Measurements from ENCODE around the gene ZNF804B. TPM values are rescaled to one million over a fixed set of nuclear protein-coding genes. Genes with fewer than 3 reads are reported as not detected.

Gene ZNF804B
- total RNA-seq, 1 donor from 2014 or later, result not detected

GRCh38 chr7:89023206-89023605 is 263.7 kb downstream of the ZNF804B start:
- no peak overlapping the region for H3K4me3 ChIP-seq
- DNase-seq (ENCODE audit: low spot score), result no peak
- no peaks in the 10 kb centered on the region for H3K4me1 ChIP-seq
- H3K4me1 Mint-ChIP-seq, result no peaks in the 10 kb centered on the region
- no peaks in the 10 kb centered on the region for H3K27me3 Mint-ChIP-seq (ENCODE audit: insufficient read depth, low read depth)
- H3F3A ChIP-seq (ENCODE audit: low read depth), result no peaks in the 10 kb centered on the region
- H3K79me2 ChIP-seq (ENCODE audit: low read depth), result no peaks in the 10 kb centered on the region
- no peaks in the 10 kb centered on the region for H3K36me3 ChIP-seq
- no peak overlapping the region for H3K27ac Mint-ChIP-seq
- no peak overlapping the region for H2AFZ ChIP-seq (replicated peaks)
- no peak overlapping the region for H3K9ac ChIP-seq
- no peaks in the 10 kb centered on the region for H3K27me3 ChIP-seq
- H3K36me3 Mint-ChIP-seq, result no peaks in the 10 kb centered on the region
- H3K27ac ChIP-seq, result no peak overlapping the region
- no peaks in the 10 kb centered on the region for H4K20me1 ChIP-seq (ENCODE audit: low read depth)
- no peak overlapping the region for H3K4me3 Mint-ChIP-seq
- H3K9me3 Mint-ChIP-seq, result no peaks in the 10 kb centered on the region
- TF ChIP-seq EZH2 (IDR thresholded peaks at IDR 0.05), result no peak
- no peak for TF ChIP-seq EZH2phosphoT487 (IDR thresholded peaks at IDR 0.05)
- no peak for TF ChIP-seq CTCF (IDR thresholded peaks at IDR 0.05)
- H3K4me2 ChIP-seq, result no peak overlapping the region
- peaks cover 8% of the 10 kb centered on the region for H3K9me3 ChIP-seq (ENCODE audit: low read depth)

- Histone ChIP-seq H3K36me3 (no peaks in the 10 kb centered on the region), H3K4me1 (no peaks in the 10 kb centered on the region), H3K27ac (no peak overlapping the region), H4K20me1 (ENCODE audit: low read depth) (no peaks in the 10 kb centered on the region), H3K9ac (no peak overlapping the region), H3K4me2 (no peak overlapping the region), H3K79me2 (ENCODE audit: low read depth) (no peaks in the 10 kb centered on the region), H3K27me3 (no peaks in the 10 kb centered on the region), H3F3A (ENCODE audit: low read depth) (no peaks in the 10 kb centered on the region), H3K4me3 (no peak overlapping the region), H2AFZ (replicated peaks) (no peak overlapping the region), H3K9me3 (ENCODE audit: low read depth) (peaks cover 3% of the 10 kb centered on the region)
- Mint-ChIP-seq H3K27me3 (ENCODE audit: insufficient read depth, low read depth) (no peaks in the 10 kb centered on the region), H3K27ac (no peak overlapping the region), H3K9me3 (no peaks in the 10 kb centered on the region), H3K36me3 (no peaks in the 10 kb centered on the region), H3K4me3 (no peak overlapping the region), H3K4me1 (no peaks in the 10 kb centered on the region)
- DNase-seq (ENCODE audit: low spot score), result no peak
- TF ChIP-seq CTCF (IDR thresholded peaks at IDR 0.05) (no peak), EZH2 (IDR thresholded peaks at IDR 0.05) (no peak)
Observed at GRCh38 chr7:89023877-89024276, 264.4 kb downstream of the ZNF804B start.

- no peak overlapping the region for H3K27ac Mint-ChIP-seq
- no peak overlapping the region for H3K4me3 ChIP-seq
- H3K9me3 Mint-ChIP-seq, result no peaks in the 10 kb centered on the region
- no peaks in the 10 kb centered on the region for H3K9me3 ChIP-seq (ENCODE audit: low read depth)
- H3K36me3 ChIP-seq, result no peaks in the 10 kb centered on the region
- H3K27me3 Mint-ChIP-seq (ENCODE audit: insufficient read depth, low read depth), result no peaks in the 10 kb centered on the region
- H4K20me1 ChIP-seq (ENCODE audit: low read depth), result no peaks in the 10 kb centered on the region
- DNase-seq (ENCODE audit: low spot score), result no peak
- H3K4me1 Mint-ChIP-seq, result no peaks in the 10 kb centered on the region
- H3F3A ChIP-seq (ENCODE audit: low read depth), result no peaks in the 10 kb centered on the region
- H3K4me2 ChIP-seq, result no peak overlapping the region
- H3K27me3 ChIP-seq, result no peaks in the 10 kb centered on the region
- no peak overlapping the region for H3K27ac ChIP-seq
- H3K36me3 Mint-ChIP-seq, result no peaks in the 10 kb centered on the region
- no peaks in the 10 kb centered on the region for H3K79me2 ChIP-seq (ENCODE audit: low read depth)
- no peak overlapping the region for H3K9ac ChIP-seq
- no peak overlapping the region for H2AFZ ChIP-seq (replicated peaks)
- H3K4me3 Mint-ChIP-seq, result no peak overlapping the region
- TF ChIP-seq EZH2 (IDR thresholded peaks at IDR 0.05) (no peak), EZH2phosphoT487 (IDR thresholded peaks at IDR 0.05) (no peak), CTCF (IDR thresholded peaks at IDR 0.05) (no peak)
- no peaks in the 10 kb centered on the region for H3K4me1 ChIP-seq
Observed at GRCh38 chr7:89027781-89028180, 268.3 kb downstream of the ZNF804B start.

GRCh38 chr7:89028319-89028718 is 268.8 kb downstream of the ZNF804B start:
- TF ChIP-seq EZH2phosphoT487 (IDR thresholded peaks at IDR 0.05) (no peak), EZH2 (IDR thresholded peaks at IDR 0.05) (no peak)
- Histone ChIP-seq H3K79me2 (ENCODE audit: low read depth) (no peaks in the 10 kb centered on the region), H3K36me3 (no peaks in the 10 kb centered on the region), H3K9me3 (ENCODE audit: low read depth) (no peaks in the 10 kb centered on the region), H3F3A (ENCODE audit: low read depth) (no peaks in the 10 kb centered on the region), H3K4me3 (no peak overlapping the region), H3K27me3 (no peaks in the 10 kb centered on the region), H4K20me1 (ENCODE audit: low read depth) (no peaks in the 10 kb centered on the region), H2AFZ (replicated peaks) (no peak overlapping the region), H3K4me1 (no peaks in the 10 kb centered on the region), H3K27ac (no peak overlapping the region), H3K4me2 (no peak overlapping the region), H3K9ac (no peak overlapping the region)
- Mint-ChIP-seq H3K9me3 (no peaks in the 10 kb centered on the region), H3K4me1 (no peaks in the 10 kb centered on the region), H3K36me3 (no peaks in the 10 kb centered on the region), H3K27ac (no peak overlapping the region), H3K4me3 (no peak overlapping the region), H3K27me3 (ENCODE audit: insufficient read depth, low read depth) (no peaks in the 10 kb centered on the region)
- DNase-seq (ENCODE audit: low spot score), result no peak

Data from neural progenitor cell (in vitro differentiated cells).